Measurements from ENCODE around the gene SLC2A6. TPM values are rescaled to one million over a fixed set of nuclear protein-coding genes. Genes with fewer than 3 reads are reported as not detected.

SLC2A6 gene
- polyA plus RNA-seq, 1 donor = 0.81 TPM

DNA sequence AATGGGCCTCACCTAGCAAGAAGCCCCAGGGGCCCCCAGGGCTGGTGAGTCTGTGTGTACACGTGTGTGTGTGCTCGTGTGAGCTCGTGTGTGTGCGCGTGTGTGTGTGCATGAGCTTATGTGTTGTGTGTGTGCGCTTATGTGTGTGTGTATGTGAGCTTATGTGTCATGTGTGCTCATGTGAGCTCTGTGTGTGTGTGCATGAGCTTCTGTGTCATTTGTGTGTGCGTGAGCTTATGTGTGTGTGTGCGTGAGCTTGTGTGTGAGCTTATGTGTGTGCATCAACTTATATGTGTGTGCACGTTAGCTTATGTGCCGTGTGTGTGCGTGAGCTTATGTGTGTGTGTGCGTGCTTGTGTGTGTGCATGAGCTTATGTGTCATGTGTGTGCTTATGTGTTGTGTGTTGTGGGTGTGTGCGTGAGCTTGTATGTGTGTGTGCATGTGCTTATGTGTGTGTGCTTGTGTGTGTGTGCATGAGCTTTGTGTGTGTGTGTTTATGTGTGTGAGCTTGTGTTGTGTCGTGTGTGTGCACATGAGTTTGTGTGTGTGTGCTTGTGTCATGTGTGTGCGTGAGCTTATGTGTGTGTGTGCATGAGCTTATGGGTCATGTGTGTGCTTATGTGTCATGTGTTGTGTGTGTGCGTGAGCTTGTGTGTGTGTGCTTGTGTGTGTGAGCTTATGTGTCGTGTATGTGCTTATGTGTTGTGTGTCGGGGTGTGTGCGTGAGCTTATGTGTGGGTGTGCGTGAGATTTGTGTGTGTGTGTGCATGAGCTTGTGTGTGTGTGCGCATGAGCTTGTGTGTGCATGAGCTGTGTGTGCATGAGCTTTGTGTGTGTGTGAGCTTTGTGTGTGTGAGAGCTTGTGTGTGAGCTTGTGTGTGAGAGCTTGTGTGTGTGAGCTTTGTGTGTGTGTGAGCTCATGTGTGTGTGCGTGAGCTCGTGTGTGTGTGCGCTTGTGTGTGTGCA is 16.7 kb upstream of the SLC2A6 start:
- no peak for DNase-seq

- no peak for DNase-seq
Measured at GRCh38 chr9:133494636-133495326, 15.9 kb upstream of the SLC2A6 start.

DNA sequence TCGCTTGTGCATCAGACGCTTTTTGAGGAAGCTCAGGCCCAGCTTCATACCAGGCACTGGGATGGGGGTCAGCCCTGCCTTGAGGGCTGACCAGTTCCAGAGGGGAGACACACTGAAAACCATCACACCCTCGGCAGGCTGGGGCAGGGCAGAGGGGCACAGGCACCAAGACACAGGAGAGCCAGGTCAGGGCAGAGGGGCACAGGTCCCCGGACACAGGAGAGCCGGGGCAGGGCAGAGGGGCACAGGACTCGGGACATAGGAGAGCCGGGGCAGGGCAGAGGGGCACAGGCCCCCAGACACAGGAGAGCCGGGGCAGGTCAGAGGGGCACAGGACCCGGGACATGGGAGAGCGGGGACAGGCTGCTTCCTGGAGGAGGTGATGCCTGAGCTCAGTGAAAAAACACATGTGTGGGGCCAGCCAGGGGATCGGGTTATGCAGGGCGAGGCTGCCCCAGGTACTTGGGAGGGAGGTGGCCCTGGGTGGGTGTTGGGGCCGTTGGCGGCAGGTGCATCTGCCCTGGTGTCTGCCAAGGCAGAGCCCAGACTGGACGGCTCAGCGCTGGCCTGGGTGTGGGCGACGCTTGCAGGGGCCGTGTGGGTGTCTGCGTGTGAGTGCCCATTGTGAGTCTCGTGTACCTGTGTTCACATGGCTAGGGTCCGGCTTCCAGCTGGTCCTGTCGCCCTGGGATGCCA is 15.1 kb upstream of the SLC2A6 start:
- DNase-seq = no peak

DNA sequence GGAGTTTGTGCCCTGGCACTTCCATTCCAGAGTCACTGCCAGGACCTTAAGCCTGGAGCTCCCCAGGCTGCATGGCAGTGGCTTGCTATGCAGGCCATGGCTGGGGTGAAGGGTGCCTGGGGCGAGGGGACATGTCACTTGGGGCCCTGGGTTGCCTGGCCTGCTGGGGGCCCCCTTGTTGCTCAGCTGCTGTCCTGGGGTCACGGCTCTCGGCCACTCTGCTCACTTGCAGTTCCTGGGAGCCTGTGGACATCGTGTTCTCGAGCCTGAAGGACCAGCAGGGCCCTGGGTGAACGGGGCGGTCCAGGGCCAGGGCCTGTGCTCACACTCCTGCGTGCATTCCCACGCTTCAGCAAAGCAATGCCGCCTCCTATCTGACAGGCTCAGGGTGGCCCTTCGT is 14.5 kb upstream of the SLC2A6 start:
- no peak for DNase-seq

DNA sequence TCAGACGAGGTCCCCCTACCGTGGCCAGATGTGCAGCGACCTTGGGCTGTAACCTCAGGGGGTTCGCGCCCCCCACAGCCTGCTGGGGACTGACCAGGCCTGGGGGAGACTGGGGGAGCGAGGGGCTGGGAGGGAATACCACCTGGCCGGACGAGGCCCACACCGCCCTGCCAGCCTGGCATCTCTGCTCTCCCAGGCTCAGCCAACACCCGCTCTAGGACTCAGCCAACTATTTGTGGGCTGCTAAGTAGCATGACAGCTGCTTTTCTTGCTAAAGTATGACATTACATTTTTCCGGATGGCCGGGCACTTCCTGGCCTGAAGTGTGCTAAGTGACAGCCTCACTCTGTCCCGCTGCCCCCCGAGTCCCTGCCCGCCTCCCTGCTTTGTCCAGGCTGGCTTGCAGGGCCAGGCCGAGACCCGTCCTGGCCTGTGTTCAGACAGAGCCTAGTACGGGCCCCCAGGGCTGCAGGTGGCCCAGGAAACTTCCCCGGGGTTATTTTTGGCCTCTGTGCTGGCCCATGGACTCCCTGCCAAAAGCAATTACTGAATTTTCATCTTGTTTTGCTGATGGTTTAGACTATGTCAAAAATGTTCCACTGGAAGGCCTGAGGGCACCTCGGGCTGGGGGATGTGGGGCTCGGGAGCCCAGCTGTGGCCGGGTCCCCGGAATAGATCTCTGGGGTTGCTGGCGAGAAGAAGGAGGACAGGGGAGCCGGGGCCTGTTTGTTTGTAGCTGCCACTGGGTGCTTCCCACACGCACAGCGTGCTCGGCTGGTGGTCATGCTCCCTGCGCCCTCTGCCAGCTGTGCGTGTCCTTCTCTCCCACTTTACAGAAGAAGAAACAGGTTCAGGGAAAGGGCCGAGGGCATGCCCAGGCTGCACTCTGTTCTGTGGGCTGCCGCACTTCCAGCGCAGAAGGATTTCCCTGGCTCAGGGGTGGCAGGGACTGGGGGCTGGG is 13.4 kb upstream of the SLC2A6 start:
- peak; percentile 47 for DNase-seq

GRCh38 chr9:133491656-133491925 is 12.7 kb upstream of the SLC2A6 start:
- DNase-seq = no peak

GRCh38 chr9:133490865-133491655 is 12.2 kb upstream of the SLC2A6 start:
- no peak for DNase-seq

DNA sequence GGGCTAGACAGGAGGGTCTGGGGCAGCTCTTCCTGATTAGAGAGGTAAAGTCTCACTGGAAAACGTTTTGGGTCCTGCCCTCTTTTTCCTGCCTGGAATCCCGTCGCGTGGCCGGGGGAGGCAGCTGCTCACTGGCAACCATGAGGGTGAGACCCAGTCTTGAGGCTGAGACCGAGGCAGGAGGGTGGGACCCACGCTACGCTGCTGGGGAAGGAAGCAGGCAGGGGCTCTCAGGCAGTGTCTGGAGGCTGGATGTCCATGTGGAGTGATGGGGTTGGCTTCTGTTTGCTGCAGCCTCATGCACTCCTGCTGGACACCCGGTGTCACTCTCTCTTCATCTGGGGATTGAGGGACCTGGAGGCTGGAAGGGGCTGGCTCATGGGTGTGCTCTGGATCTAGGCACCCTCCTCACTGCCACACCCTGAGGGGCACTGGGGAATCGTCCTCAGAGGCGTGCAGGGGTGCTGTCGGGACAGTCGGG is 11.3 kb upstream of the SLC2A6 start:
- no peak for DNase-seq

- DNase-seq = no peak
Measured at GRCh38 chr9:133489253-133490190, 10.6 kb upstream of the SLC2A6 start.

- no peak for DNase-seq
Measured at GRCh38 chr9:133488686-133489252, 9.9 kb upstream of the SLC2A6 start.

GRCh38 chr9:133487331-133487725 is 8.4 kb upstream of the SLC2A6 start:
- no peak for DNase-seq

DNA sequence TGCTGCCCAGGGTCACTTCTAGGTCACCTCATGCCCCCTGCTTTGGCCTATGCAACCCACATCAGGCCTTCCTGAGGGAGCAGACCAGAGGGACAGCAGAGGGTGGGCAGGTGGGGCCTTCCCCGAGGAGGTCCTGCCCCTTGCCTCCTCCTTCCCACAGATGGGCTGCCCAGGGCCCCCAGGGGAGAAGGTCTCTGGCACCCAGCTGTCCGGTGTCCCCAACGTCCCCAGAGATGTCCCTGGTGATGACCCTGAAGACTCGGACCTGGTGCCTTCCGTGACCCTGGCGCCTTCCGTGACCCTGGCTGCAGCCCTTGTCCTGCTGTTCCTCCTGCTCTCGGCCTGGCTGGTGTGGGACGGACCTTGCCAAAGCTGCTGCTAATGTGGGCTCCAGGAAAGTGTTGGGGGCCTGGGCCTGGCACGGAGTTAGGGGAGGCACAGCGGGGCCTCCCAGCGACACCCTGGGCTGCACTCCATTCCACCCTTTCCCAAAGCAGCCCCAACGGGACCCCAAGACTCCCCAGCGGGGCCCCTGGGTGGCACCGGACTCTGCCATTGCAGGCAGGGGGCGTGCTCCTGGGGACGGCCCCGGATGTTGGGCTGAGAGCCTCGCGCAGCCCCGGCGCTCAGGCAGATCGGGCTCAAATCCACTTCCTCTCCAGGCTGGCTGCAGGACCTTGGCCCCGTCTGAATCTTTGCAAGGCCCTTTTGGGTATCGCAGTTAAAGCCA is 6.8 kb upstream of the SLC2A6 start:
- no peak for DNase-seq

DNA sequence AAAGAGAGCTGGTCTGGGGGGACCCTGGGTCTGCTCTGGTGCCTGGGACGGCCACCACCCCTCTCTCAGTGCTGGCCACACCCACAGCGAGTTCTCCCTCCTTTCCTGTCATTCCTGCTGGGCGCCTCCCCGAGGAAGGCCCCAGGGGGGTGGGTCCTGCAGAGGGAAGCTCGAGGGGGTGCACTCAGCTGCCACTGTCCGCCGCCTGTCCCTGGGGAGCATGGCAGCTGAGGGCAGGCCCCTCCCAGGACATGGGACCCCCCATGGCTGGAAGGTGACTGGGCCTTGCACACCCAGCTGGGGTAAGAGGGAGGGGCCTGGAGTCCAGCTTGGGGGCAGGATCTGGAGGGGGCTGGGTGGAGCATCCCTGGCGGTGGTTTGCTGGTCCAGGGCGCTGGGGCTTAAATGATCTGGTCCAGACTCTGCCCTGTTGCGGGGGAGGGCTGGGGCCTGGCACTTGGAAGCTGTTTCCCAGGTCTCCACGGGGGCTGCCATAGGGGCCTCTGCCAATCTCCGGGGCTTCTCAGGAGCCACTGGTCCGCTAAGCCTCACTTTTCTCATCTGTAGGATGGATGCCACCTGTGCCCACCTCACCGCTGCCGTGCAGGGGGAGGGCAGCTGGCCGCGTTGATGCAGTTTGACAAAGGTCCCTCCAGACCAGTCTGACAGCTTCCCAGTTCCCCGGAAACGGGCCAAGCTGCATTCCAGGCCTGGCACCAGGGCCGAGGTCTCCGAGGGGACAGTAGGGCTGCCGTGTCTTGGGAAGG is 6.0 kb upstream of the SLC2A6 start:
- no peak for DNase-seq

GRCh38 chr9:133483611-133484010 is 4.7 kb upstream of the SLC2A6 start:
- no peak for DNase-seq

DNA sequence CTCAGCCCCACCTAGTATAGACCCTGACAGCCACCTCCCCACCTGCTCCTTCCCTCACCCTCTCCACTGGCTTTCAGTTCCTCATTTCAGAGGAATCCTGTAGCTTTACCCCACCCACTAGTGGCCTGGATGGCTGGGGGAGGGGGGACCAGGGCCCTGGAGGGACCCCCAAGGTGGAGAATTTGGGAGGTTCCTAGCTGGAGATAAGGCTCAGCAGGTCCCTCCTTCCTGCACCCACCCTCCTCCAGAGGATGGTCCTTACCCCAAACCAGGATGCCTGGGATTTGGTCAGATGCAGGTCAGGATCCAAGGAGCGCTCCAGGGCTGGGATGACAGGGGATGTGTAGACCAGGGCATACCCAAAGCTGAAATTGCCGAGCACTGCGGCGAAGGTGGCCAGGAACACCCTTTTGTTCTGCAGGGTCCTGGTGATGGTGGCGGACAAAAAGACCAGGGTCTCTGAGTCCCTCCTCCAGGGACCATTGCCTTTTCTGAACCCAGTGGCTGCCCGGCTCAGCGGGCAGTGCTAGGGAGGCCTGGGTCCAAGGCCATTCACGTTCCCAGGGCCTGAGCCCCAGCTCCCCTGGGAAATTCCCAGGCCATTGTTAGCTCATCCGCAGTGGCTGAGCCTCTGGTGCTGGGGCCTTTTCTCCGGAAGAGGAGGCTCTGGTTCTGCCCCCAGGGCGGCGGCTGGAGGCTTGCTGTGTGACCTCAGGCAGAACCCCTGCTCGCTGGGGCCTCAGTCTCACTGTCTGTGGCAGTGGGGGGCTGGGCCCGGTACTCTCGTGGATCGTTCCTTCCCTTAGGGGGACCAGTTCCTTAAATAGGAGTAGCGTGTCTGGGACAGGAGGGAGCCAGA is 678 bp downstream of the SLC2A6 start:
- DNase-seq = no peak

GRCh38 chr9:133477461-133477860 is 1.4 kb downstream of the SLC2A6 start:
- DNase-seq = no peak

DNA sequence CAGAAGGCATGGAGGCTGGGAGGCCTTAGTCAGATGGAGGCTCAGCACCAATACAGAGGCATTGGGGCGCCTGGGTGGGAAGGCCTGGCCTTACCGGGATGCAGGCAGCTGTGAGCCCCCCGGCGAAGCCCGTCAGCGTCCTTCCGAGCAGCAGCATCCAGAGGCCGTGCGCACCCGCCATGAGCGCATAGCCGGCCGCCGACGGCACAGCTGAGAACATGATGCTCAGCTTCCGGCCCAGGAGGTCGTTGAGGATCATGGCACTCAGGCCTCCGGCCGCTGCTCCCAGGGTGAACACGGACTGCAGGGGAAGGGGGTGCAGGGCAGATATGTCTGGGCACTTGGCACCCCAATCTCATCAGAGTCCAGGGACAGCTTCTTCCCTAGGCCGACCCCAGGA is 2.0 kb downstream of the SLC2A6 start:
- DNase-seq = no peak

Measured in hindlimb muscle (tissue), 1 donor.